GM23338 (cell line): Measurements from ENCODE around the gene RIGI.

Source experiments
- CREB1 ChIP-seq: fragments of 250-450 bp; sonication (Bioruptor Pico); IDR thresholded peaks from 2 replicates; pipeline ENCODE4 v1.5.0; 2020; ENCODE audit warnings: low read depth, mild to moderate bottlenecking, moderate library complexity
- EZH2 ChIP-seq: fragments of 200-600 bp; sonication (generic); IDR thresholded peaks from one replicate; pipeline ENCODE4 v1.8.0; 2017; ENCODE audit warnings: antibody characterized with exemption, mild to moderate bottlenecking, low read depth; ENCODE audit not compliant: unreplicated experiment
- EZH2phosphoT487 ChIP-seq: fragments of 200-600 bp; sonication (generic); IDR thresholded peaks from one replicate; pipeline ENCODE4 v1.8.1; 2018; ENCODE audit warnings: antibody characterized with exemption; ENCODE audit not compliant: unreplicated experiment
- JUNB ChIP-seq: IDR thresholded peaks from one replicate; pipeline ENCODE4 v1.6.1; 2016; ENCODE audit warnings: antibody characterized with exemption; ENCODE audit not compliant: unreplicated experiment
- NANOG ChIP-seq: IDR thresholded peaks from 2 replicates; pipeline ENCODE4 v1.6.1; 2016; ENCODE audit warnings: antibody characterized with exemption, borderline replicate concordance
- POLR2AphosphoS5 ChIP-seq: IDR thresholded peaks from 2 replicates; pipeline ENCODE4 v1.6.1; 2016; ENCODE audit warnings: antibody characterized with exemption, low read depth
- ZNF331 ChIP-seq: fragments of 250-450 bp; sonication (Bioruptor Pico); IDR thresholded peaks from 2 replicates; pipeline ENCODE4 v1.5.0; 2020; ENCODE audit warnings: low read depth, mild to moderate bottlenecking, moderate library complexity
- TF ChIP-seq, protein P1 (sequence below), 2 experiments: fragments of 200-600 bp in 1 of 2; sonication (generic) in 1 of 2; conservative IDR thresholded peaks; 2 replicates each; pipeline versions ENCODE4 v1.5.1 to v1.6.1; 2016 to 2017; ENCODE audit warnings: antibody characterized with exemption in 2 of 2, low read depth in 2 of 2, mild to moderate bottlenecking in 2 of 2, moderate library complexity in 1 of 2
- TF ChIP-seq, protein P2 (sequence below): IDR thresholded peaks from one replicate; pipeline ENCODE4 v1.6.1; 2018; ENCODE audit warnings: antibody characterized with exemption; ENCODE audit not compliant: unreplicated experiment

- TF ChIP-seq, protein P1, sequence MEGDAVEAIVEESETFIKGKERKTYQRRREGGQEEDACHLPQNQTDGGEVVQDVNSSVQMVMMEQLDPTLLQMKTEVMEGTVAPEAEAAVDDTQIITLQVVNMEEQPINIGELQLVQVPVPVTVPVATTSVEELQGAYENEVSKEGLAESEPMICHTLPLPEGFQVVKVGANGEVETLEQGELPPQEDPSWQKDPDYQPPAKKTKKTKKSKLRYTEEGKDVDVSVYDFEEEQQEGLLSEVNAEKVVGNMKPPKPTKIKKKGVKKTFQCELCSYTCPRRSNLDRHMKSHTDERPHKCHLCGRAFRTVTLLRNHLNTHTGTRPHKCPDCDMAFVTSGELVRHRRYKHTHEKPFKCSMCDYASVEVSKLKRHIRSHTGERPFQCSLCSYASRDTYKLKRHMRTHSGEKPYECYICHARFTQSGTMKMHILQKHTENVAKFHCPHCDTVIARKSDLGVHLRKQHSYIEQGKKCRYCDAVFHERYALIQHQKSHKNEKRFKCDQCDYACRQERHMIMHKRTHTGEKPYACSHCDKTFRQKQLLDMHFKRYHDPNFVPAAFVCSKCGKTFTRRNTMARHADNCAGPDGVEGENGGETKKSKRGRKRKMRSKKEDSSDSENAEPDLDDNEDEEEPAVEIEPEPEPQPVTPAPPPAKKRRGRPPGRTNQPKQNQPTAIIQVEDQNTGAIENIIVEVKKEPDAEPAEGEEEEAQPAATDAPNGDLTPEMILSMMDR (conservative IDR thresholded peaks at IDR 0.05; ENCODE audit: low read depth in 2 of 2) = no peak
- TF ChIP-seq JUNB (no peak), POLR2AphosphoS5 (no peak), EZH2 (no peak), EZH2phosphoT487 (no peak), NANOG (no peak), ZNF331 (no peak), CREB1 (no peak)
- TF ChIP-seq, protein P2, sequence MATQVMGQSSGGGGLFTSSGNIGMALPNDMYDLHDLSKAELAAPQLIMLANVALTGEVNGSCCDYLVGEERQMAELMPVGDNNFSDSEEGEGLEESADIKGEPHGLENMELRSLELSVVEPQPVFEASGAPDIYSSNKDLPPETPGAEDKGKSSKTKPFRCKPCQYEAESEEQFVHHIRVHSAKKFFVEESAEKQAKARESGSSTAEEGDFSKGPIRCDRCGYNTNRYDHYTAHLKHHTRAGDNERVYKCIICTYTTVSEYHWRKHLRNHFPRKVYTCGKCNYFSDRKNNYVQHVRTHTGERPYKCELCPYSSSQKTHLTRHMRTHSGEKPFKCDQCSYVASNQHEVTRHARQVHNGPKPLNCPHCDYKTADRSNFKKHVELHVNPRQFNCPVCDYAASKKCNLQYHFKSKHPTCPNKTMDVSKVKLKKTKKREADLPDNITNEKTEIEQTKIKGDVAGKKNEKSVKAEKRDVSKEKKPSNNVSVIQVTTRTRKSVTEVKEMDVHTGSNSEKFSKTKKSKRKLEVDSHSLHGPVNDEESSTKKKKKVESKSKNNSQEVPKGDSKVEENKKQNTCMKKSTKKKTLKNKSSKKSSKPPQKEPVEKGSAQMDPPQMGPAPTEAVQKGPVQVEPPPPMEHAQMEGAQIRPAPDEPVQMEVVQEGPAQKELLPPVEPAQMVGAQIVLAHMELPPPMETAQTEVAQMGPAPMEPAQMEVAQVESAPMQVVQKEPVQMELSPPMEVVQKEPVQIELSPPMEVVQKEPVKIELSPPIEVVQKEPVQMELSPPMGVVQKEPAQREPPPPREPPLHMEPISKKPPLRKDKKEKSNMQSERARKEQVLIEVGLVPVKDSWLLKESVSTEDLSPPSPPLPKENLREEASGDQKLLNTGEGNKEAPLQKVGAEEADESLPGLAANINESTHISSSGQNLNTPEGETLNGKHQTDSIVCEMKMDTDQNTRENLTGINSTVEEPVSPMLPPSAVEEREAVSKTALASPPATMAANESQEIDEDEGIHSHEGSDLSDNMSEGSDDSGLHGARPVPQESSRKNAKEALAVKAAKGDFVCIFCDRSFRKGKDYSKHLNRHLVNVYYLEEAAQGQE = no peak
These were observed 2.1 kb downstream of the RIGI start for GRCh38 chr9:32523910-32524309.
